HG03139 (cell line): ENCODE data around the gene RPRD1B.

Source experiments
- ATAC-seq: cut with Tn5 transposase; IDR thresholded peaks from one replicate; pipeline ENCODE4 v1.9.1; 2021; ENCODE audit not compliant: unreplicated experiment

Gene RPRD1B

GRCh38 chr20:38134427-38135270 lies 101.1 kb downstream of the RPRD1B start:
- ATAC-seq, result no peak

GRCh38 chr20:38135271-38135650 lies 101.7 kb downstream of the RPRD1B start:
- ATAC-seq, result no peak

- no peak for ATAC-seq
Observed at GRCh38 chr20:38135651-38136420, 102.3 kb downstream of the RPRD1B start.

- ATAC-seq, result no peak
Observed at GRCh38 chr20:38136421-38137245, 103.1 kb downstream of the RPRD1B start.

- ATAC-seq, result no peak
Observed at GRCh38 chr20:38137441-38138037, 104.0 kb downstream of the RPRD1B start.

GRCh38 chr20:38138086-38138778 lies 104.7 kb downstream of the RPRD1B start:
- ATAC-seq, result no peak

- no peak for ATAC-seq
Observed at GRCh38 chr20:38139156-38139912, 105.8 kb downstream of the RPRD1B start.

GRCh38 chr20:38139977-38140753 lies 106.6 kb downstream of the RPRD1B start:
- no peak for ATAC-seq

- no peak for ATAC-seq
Observed at GRCh38 chr20:38141204-38141888, 107.8 kb downstream of the RPRD1B start.
